Right ventricle myocardium superior (tissue), 1 donor: ENCODE data around the gene SLC6A12. TPM values are rescaled to one million over a fixed set of nuclear protein-coding genes. Genes with fewer than 3 reads are reported as not detected.

Source experiments
- ATAC-seq: fragments of 200-7000 bp; cut with Tn5 transposase; one replicate; pipeline ENCODE4 v1.9.1; 2020; ENCODE audit warnings: mild to moderate bottlenecking; ENCODE audit not compliant: poor library complexity
- DNase-seq: peaks from one replicate; pipeline ENCODE4 v3.0.0-alpha.2; 2020
- intact Hi-C: fragments of 100-400 bp; cut with DNase I; formaldehyde crosslinking; loops from one replicate; pipeline ENCODE4 v1.11.2; 2022
- long read RNA-seq: library from polyadenylated mRNA; unstranded; transcript quantifications from one replicate; pipeline ENCODE4 v2.0.0, GENCODE V29; 2021
- total RNA-seq: library from RNA; stranded (reverse); fragmentation: NEBNext Ultra II Directional; extraction: Animal tissue kit (Norgen Biotek cat#: 25700); gene quantifications from one replicate; pipeline ENCODE4 v1.2.1, GENCODE V29; 2021
- donor health status: DM: no; HTN: yes; CAD: no; lungs with severe emphysema.

SLC6A12 gene
- 0.86 TPM for total RNA-seq
- long read RNA-seq: 0 reads

DNA sequence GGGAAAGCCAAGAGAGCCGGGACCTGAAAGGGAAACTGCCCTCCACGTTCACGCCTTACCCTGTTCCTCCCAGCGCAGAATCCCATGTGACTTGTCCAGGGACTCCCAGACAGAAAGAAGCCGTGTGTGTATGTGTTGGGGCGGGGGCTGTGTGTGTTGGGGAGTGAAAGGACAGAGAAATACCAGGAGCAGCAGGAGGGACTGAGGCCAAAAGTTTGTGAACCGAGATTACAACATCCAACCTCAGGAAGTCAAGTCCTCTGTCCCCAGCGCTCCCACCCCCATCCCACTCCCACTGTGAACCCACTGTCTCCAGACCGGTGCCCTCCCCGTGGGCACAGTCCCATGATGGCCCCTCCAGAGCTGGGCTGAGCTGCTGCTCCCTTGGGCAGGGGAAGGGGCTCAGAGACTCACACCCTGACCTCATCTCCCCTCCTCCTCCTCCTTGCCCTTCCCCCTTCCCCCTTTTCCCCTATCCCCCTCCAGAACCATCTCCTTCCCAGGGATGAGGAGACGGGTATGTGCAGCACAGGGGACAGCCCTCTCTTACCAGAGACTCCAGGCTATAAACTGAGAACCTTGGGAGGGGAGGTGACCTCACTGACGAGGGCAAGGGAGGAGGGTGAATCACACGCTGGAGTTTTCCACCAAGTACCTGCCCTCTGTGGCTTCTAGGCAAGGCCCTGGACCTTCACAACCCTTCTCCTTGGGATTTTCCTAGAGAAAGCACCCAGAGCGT, at the start of gene SLC6A12:
TSS of gene SLC6A12 (minus strand) at position 155 of the 739 bp plus-strand sequence. CDS start 4,171 bp downstream, outside the sequence.
- intact Hi-C loops: no loop called here
- DNase-seq: no peak
- ATAC-seq: peak; percentile 19

DNA sequence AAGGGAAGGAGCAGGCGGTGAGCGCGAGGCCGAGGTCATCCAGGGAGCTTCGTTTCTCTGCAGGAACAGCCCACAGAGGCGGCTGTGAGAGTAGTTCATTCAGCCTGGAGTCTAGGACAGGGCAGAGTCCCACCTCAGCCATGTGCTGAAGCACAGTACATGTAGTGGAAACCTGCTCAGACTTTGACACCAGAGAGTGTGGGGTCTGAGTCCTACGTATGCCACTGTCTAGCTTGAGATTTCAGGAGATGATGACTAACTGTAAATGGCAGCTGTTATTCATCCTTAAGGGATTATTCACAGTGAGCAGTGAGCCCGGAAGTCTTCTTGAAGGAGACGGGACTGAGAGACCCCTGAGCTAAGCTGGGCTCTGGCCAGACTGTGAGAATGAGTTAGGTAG, 49.6 kb upstream of the SLC6A12 start:
- DNase-seq (no peak), ATAC-seq (no peak)
- intact Hi-C loops: no loop called here

DNA sequence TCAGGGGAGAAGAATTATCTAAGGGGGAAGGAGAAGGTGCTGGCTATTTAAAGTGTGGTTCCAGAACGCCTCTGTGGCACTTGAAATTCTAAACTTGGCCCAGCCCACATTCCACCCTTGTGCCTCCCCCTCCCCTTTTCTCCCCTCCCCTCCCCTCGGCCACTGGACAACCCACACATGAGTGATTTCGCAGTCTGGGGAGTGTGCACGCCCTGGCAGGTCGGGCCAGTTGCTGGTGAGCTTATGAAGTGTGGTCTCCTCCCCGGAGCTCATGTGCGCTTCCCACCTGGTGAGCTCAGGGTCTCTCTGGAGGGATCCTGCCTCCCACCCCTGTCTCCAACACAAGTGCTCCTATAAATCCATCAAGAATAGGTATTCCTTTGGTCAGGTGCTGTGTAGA, 48.9 kb upstream of the SLC6A12 start, which contains the start of gene SLC6A13:
TSS of gene SLC6A13 (minus strand) at position 20 of the 400 bp plus-strand sequence. CDS start 2,784 bp downstream, outside the sequence.
- no peak for DNase-seq
- ATAC-seq: peak; percentile 65
- intact Hi-C loops: no loop called here

DNA sequence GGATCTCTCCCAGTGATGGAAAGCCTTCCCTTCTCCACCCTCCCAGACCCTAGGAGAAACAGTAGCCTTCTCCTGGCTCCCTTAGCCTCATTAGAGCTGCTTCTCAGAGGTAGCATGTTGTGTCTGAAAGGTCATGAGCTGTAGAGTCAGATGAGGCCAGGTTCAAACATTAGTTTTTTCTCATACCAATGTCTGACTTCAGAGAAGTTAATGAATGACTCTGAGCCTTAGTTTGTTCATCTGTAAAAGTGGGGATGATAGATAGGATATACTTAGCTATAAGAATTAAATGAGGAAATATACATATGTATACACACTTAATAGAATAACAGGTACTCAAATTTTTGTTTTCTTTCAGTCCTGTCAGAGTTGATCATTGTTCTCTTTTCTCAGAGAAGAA, 48.2 kb upstream of the SLC6A12 start:
- DNase-seq (no peak), ATAC-seq (no peak)
- intact Hi-C loops: no loop called here

DNA sequence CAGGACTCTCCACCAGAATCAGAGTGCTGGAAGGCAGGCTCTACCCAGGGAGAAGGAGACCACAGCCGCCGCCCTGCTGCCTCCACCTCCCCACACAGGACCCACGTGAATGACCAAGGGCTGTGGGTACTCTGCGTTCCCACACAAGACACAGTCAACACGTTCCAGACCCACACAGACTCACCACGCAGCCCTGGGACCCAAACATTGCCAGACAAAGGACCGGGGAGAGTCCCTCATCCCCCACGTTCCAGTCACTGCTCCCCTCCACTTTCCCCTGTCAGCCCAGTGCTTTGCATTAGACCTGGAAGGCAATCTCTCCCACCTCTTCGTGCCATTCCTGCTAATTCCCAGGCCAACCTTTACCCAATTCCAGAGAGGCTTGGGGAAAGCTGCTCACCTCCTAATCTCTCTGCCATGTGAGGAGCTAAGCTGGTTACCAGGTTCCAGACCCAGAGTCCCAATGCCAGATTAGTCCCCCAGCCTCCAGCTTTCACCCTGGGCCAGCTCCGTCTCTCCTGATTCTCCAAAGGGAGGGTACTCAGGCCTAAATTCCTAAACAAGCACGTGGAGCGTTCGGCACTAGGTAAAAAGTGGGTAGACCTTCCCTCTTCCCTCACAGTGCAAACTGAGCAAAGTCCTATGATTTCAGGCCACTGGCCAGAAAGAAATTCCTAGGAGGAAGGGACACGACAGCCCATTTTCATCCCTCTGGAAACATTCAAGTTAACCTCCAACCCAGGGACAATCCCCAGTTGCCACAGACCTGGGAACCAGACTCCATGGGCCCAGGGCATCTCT, 43.8 kb upstream of the SLC6A12 start:
- intact Hi-C loops: no loop called here
- no peak for ATAC-seq
- no peak for DNase-seq

DNA sequence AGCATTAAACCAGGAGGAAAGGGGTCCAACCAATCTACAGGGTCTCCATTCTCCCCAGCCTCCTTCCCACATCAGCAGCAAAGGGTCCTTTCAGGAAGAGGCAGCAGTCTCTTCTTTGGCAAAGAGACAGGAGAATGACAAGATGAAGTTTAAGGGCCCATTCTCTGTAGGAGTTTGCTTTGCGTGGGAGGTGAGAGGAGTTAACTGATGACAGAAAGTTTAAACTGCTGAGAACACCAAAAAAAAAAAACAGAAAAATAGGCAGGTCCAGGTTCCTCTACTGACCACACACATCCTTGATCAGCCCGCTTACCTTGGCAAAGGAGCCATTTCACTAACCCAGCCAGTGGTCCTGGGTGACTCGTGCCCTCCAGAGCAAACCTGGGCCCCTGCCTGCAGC, 43.0 kb upstream of the SLC6A12 start:
- DNase-seq (no peak), ATAC-seq (no peak)
- intact Hi-C loops: no loop called here

DNA sequence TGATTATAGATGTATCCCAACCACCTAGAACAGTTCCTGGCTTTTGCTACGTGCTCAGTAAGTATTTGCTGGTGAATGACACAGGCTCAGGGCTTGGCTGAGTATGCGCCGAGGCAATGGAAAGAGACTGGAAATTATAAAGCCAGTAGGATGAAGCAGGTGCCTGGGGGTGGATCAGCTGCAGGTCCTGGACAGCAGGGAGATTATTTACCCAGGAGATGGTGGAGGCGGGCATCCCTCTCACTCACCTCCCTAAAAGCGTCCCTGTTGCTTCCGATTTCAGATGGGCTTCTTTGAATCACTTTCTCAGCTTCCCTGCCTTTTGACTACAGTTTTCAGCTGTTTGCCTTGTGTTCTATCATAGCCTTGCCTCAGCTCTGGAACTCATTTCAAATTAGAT, 42.3 kb upstream of the SLC6A12 start:
- ATAC-seq: no peak
- DNase-seq: no peak
- intact Hi-C loops: no loop called here

DNA sequence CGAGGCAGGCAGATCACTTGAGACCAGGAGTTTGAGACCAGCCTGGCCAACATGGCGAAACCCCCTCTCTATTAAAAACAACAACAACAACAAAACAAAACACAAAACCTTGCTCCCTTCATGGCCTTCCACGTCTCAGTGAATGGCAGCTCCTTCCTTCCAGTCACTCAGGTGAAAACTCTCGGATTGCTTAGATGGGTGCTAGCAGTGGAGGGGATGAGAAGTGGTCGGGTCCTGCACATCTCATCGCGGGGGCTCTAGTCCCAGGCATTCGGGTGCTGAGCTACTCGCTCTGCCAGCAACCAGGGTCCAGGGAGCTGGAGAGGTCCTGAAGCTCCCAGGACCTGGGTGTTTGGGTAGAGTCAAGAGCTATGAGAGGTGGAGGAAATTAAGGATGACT, 41.0 kb upstream of the SLC6A12 start:
- intact Hi-C loops: no loop called here
- no peak for DNase-seq
- ATAC-seq: no peak

DNA sequence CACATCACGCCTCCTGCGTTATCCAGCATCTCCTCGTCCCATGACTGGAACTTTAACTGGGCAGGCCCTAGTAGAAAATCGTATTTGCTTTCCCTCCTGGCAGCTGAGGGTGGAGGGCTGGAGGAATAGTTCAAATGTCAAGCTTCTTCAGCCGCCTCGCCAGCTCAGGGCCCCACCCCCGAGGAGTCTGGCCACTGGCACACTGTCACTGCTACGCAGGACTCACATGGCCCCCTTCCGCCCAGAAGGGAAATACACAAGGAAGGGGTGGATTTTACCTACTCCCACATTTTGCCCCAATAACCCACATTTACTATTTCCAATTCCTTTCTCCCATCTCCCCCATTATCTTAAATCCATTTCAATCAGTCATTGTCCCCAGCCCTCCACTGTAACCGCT, 40.1 kb upstream of the SLC6A12 start:
- no peak for DNase-seq
- intact Hi-C loops: no loop called here
- no peak for ATAC-seq

DNA sequence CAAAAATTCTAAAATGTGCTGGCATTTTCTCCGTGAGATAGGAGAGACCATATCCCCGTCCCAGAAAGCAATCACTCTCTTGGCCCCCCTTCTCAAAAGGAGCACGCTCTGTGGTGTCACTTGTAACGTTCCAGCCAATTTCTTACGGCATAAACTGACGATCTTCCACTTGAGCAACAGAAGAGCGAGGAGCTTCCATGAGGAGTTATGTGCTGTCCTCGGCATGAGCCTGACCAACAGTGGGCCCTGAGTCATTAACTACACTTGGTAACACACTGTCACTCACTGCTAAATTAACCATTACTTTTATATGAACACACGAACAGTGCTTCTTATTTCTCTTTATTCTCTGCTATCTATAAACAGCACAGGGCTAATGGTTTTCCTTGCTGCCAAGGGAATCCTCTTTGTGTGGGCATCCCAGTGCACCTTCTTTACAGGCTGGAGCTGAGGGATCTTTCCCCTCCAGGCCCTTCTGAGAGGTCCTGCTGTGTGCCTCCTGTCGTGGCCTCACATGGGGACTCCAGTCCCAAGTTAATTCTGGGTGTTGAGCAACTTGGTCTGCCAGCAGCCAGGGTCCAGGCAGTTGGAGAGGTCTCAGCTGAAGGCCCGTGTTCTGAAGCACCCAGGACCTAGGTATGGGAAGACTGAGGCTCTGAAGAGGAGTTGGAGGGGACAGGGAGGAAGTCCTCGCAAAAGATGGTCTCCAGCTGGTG, 39.3 kb upstream of the SLC6A12 start:
- intact Hi-C loops: no loop called here
- ATAC-seq: no peak

DNA sequence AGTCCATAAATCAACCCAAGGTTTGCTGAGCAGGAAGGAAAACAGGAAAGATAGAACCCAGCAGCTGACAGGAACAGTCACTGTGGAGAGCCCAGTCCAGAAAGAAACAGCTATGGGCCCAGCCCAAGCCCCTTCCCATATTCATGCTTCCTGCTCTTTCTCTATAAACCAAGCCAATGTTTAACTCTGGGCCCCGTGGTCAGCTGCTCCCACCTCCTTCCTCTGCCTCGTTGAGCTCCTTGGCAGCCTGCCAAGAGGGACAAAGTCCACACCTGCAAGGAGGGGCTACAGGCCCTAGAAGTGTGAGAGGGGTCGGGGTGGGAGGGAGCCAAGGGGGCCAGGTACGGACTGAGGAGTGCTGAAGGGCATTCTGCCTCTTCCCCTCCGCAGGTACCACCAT, 38.7 kb upstream of the SLC6A12 start:
- ATAC-seq (no peak), DNase-seq (no peak)
- intact Hi-C loops: no loop called here

More for the DNA sequence above, 39.3 kb upstream of the SLC6A12 start:
- no peak for DNase-seq

DNA sequence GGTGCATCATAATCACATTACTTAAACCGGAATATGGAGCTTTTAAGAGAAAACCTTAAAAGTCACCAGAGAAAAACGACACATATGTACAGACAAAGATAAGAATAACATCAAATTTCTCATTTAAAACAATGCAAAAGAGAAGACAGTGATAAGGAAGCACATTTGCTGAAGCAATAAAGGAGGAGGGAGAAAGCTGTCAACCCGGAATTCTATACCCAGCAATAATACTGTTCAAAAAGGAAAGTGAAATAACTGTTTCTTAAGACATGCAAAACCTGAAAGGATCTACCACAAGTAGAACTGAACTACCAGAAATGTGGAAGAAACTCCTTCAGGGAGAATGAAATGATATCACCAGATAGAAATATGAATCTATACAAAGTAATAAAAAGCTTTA, 33.3 kb upstream of the SLC6A12 start:
- intact Hi-C loops: no loop called here
- no peak for ATAC-seq
- no peak for DNase-seq

DNA sequence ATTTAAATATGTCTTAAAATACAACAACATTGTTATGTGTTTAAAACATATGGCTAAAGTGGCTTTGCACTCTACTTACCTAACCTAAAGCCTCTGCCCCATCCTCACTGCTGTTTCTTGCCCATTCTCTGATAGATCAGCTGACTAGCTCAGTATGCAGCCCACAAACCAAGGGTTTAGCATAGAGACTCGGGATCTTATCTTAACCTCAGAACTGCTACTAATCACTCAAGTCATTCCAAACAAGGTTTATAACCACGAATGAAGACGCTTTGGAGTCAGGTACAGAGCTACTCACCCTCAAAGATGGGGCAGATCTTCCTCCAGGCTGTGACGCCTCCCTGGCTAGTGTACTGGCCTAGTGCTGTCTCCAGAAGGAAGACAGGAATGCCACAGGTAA, 29.4 kb upstream of the SLC6A12 start:
- DNase-seq (no peak), ATAC-seq (no peak)
- intact Hi-C loops: no loop called here

DNA sequence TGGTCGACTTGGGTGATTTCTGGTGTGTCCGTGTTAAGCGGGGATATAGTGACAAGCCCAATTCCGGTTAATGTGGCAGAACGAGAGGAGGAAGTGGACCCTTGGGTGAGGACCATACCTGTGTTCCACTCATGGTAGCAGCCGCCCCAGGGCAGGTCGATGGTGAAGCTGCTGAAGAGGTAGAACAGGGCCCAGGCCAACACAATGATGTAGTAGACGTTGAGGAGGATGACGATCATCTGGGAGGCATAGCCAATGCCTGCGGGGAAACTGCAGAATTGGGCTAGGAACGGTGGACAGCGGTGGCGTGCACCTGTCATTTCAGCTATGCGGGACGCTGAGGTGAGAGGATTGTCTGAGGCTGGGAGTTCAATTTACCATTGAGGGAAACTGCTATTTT, 28.5 kb upstream of the SLC6A12 start:
- DNase-seq: no peak

DNA sequence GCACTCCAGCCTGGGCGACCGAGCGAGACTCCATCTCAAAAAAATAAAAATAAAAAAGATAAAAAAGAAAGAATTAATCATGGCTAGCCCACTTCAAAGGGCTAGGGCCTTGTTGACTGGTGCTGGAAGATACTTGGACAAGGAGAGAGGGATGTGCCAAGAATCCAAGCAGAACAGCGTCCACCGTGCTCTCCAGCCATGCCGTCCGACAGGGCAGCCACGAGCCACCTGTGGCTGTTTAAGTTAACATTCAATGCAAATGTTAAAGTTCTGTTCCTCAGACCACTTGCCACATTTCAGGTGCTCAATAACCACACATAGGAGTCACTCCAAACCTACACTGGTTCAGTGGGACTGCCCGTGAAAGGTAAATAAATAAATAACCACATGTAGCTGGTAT, 27.3 kb upstream of the SLC6A12 start:
- no peak for DNase-seq
- no peak for ATAC-seq
- intact Hi-C loops: no loop called here

More for the DNA sequence above, 28.5 kb upstream of the SLC6A12 start:
- intact Hi-C loops: no loop called here
- no peak for ATAC-seq

DNA sequence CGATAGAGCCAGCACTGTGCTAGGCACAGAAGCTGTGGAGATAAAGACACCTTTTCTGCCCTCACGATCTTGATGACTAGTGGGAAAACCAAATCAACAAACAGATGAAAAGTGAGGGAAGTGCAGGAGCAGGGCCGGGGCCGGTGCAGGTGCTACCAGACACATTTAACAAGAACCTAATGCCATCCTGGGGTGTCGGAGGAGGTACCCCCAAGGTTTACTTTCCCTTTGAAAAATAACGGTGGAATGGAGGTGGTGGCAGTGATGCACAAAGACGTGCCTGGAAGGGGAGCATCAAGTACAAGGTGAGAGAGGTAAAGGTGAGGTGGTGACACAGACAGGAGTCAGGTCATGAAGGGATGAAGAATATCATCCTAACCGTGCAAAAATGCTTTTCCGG, 26.6 kb upstream of the SLC6A12 start:
- ATAC-seq: no peak
- no peak for DNase-seq
- intact Hi-C loops: no loop called here

DNA sequence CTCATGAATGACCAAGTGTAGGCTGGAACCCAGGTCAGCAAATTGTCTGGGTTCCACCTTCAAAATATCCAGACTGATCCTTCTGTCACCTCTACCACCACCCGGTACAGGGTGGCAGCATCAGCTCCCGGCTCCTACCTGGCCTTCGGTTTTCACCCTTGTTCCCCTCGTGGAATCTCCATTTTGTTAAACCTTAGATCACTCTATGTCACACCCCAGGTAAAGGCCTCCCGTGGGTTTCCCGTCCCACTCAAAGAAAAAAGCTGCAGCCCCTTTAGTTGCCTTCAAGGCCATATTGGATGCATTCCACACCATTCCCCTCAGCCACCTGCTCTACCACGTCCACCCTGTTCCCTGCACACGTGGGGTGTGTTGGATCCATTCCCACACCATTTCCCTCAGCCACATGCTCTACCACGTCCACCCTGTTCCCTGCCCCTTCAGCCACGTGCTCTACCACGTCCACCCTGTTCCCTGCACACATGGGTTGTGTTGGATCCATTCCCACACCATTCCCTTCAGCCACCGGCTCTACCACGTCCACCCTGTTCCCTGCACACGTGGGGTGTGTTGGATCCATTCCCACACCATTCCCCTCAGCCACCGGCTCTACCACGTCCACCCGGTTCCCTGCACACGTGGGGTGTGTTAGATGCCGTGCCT, 24.9 kb upstream of the SLC6A12 start:
- DNase-seq (no peak), ATAC-seq (no peak)
- intact Hi-C loops: no loop called here

DNA sequence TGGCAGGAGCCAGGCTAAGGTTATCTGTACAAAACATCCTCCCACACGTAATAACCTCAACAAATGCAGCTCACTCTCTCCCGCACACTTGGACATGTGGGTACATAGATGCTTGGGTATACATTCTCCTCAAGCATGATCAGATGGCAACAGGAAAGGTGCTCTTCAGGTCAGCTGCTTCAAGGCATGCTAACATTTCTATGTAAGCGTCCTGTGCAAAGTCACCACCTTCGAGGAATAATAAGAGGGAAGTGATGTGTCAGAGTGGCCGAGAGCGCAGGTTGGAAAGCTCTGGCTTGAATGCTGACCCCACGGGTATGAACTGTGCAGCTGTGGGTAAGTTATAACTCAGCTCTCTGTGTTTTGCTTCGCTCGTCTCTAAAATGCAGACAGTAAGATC, 24.2 kb upstream of the SLC6A12 start:
- DNase-seq (no peak), ATAC-seq (no peak)
- intact Hi-C loops: no loop called here
